ENCODE data around the gene KLHL3.

DNA sequence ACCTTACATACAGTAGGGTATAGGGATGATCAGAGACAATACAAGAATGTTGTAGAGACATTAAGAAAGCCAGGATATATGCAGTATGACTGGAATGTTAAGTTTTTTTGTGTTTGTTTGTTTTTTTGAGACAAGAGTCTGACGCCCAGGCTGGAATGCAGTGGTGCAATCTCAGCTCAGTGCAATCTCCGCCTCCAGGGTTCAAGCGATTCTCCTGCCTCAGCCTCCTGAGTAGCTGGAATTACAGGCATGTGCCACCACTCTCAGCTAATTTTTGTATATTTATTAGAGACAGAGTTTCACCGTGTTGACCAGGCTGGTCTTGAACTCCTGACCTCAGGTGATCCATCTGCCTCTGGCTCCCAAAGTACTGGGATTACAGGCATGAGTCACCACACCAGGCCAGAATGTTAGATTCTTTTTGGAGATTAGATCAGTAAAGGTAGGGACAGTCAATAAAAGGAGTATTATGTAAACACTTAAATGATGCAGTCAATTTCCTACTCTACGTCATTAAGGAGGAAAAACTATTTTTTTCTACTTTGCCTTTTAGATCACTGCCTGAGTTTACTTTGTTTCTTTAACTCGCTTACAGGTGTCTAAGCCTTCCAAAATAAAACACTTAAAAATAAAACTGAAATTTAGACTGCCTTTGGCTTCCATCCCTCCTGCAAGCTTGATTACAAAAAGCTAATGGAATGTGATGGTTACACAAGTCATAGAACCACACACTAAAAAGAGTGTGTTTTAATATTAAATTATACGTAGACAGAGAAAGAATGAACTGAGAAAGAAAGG lies 25.0 kb upstream of the KLHL3 start:
- TF ChIP-seq, protein P1, sequence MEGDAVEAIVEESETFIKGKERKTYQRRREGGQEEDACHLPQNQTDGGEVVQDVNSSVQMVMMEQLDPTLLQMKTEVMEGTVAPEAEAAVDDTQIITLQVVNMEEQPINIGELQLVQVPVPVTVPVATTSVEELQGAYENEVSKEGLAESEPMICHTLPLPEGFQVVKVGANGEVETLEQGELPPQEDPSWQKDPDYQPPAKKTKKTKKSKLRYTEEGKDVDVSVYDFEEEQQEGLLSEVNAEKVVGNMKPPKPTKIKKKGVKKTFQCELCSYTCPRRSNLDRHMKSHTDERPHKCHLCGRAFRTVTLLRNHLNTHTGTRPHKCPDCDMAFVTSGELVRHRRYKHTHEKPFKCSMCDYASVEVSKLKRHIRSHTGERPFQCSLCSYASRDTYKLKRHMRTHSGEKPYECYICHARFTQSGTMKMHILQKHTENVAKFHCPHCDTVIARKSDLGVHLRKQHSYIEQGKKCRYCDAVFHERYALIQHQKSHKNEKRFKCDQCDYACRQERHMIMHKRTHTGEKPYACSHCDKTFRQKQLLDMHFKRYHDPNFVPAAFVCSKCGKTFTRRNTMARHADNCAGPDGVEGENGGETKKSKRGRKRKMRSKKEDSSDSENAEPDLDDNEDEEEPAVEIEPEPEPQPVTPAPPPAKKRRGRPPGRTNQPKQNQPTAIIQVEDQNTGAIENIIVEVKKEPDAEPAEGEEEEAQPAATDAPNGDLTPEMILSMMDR (IDR thresholded peaks at IDR 0.05), result no peak
- TF ChIP-seq POLR2A (IDR thresholded peaks at IDR 0.05), result no peak

Measured in esophagus squamous epithelium (tissue), 4 donors.